Endothelial cell of umbilical vein (primary cell): ENCODE results near the gene OR10D3. TPM values are rescaled to one million over a fixed set of nuclear protein-coding genes. Genes with fewer than 3 reads are reported as not detected.

Experiments used
- BruUV-seq: library from RNA; stranded (reverse); fragments of 400-500 nt; replicated peaks from 2 replicates; lab custom pipeline; 2021; lab: Mats Ljungman, UMichigan
- CTCF ChIA-PET: fragments of 300-600, 350-600 bp; sonication (Branson Sonifier 250); formaldehyde crosslinking; loops from one replicate; lab custom pipeline; 2021; ENCODE audit warnings: antibody characterized with exemption, inconsistent platforms; lab: Charles Lee
- POLR2A ChIA-PET: fragments of 300-600, 350-600 bp; sonication (Branson Sonifier 250); formaldehyde crosslinking; loops from one replicate; lab custom pipeline; 2021; ENCODE audit warnings: antibody characterized with exemption, inconsistent platforms; lab: Charles Lee
- DNase-seq: peaks from one replicate; pipeline ENCODE4 v3.0.0-alpha.2; 2011; ENCODE audit warnings: low read depth, low spot score
- FAIRE-seq: peaks from 2 replicates; lab custom pipeline; 2011; peaks lifted over from hg19 to GRCh38; lab: Jason Lieb, UNC
- H2AFZ ChIP-seq: 2 replicates; pipeline ENCODE4 v1.6.0; 2012; ENCODE audit warnings: low read depth, low read length, control low read depth, inconsistent platforms
- H3K27ac ChIP-seq: 2 replicates; pipeline ENCODE4 v1.5.1; 2011; ENCODE audit warnings: low read depth, mild to moderate bottlenecking, control low read depth, low read length, moderate library complexity; ENCODE audit not compliant: insufficient read depth
- H3K27me3 ChIP-seq, 2 experiments: 2 replicates each; pipeline versions ENCODE4 v1.6.0 to v1.6.1; 2011; ENCODE audit warnings: low read length in 2 of 2, mixed read lengths in 1 of 2; ENCODE audit not compliant: control insufficient read depth in 2 of 2, insufficient read depth in 2 of 2
- H3K36me3 ChIP-seq, 2 experiments: 2 replicates in 1 of 2; 3 replicates in 1 of 2; pipeline ENCODE4 v1.5.1; 2011; ENCODE audit warnings: low read length in 2 of 2, mild to moderate bottlenecking in 1 of 2, moderate library complexity in 1 of 2; ENCODE audit not compliant: control insufficient read depth in 2 of 2, insufficient read depth in 2 of 2; ENCODE audit errors: extremely low read depth in 1 of 2
- H3K4me1 ChIP-seq: 3 replicates; pipeline ENCODE4 v1.5.1; 2011; ENCODE audit warnings: mild to moderate bottlenecking, low read length; ENCODE audit not compliant: control insufficient read depth, insufficient read depth; ENCODE audit errors: extremely low read depth
- H3K4me2 ChIP-seq: 2 replicates; pipeline ENCODE4 v1.6.1; 2011; ENCODE audit warnings: low read length, control low read depth, mixed read lengths; ENCODE audit not compliant: insufficient read depth
- H3K4me3 ChIP-seq, 3 experiments: fragments of 200-600 bp in 1 of 3; sonication (generic), shearing (Covaris generic) in 1 of 3; replicated peaks in 1 of 3; 2 replicates each; pipeline ENCODE4 v1.5.1; 2011 to 2016; ENCODE audit warnings: control low read depth in 3 of 3, low read length in 3 of 3, mild to moderate bottlenecking in 2 of 3, inconsistent platforms in 1 of 3, low read depth in 1 of 3, moderate library complexity in 1 of 3; ENCODE audit not compliant: insufficient read depth in 1 of 3
- H3K79me2 ChIP-seq: 2 replicates; pipeline ENCODE4 v1.6.0; 2012; ENCODE audit warnings: low read length, inconsistent platforms; ENCODE audit not compliant: control insufficient read depth, insufficient read depth
- H3K9ac ChIP-seq: replicated peaks from 2 replicates; pipeline ENCODE3; 2011; ENCODE audit warnings: low read length, control low read depth; ENCODE audit not compliant: insufficient read depth; ENCODE audit errors: extremely low read depth
- H3K9me1 ChIP-seq: replicated peaks from 3 replicates; pipeline ENCODE4 v1.6.0; 2011; ENCODE audit warnings: mild to moderate bottlenecking, low read length; ENCODE audit not compliant: control insufficient read depth, insufficient read depth; ENCODE audit errors: extremely low read depth
- H3K9me3 ChIP-seq: replicated peaks from 2 replicates; pipeline ENCODE4 v1.5.1; 2012; ENCODE audit warnings: low read length, inconsistent platforms; ENCODE audit not compliant: control insufficient read depth, insufficient read depth
- H4K20me1 ChIP-seq: replicated peaks from 2 replicates; pipeline ENCODE3; 2011; ENCODE audit warnings: mild to moderate bottlenecking, low read length; ENCODE audit not compliant: control insufficient read depth, insufficient read depth; ENCODE audit errors: extremely low read depth
- EZH2 ChIP-seq: IDR thresholded peaks from 2 replicates; pipeline ENCODE4 v1.6.1; 2012; ENCODE audit warnings: borderline replicate concordance, low read depth, mild to moderate bottlenecking, moderate library complexity, low read length, inconsistent platforms; ENCODE audit not compliant: severe bottlenecking
- FOS ChIP-seq: IDR thresholded peaks from 2 replicates; pipeline ENCODE4 v1.6.1; 2011; ENCODE audit warnings: mild to moderate bottlenecking, low read length, moderate library complexity, borderline replicate concordance; ENCODE audit not compliant: insufficient read depth
- GATA2 ChIP-seq: IDR thresholded peaks from 2 replicates; pipeline ENCODE4 v1.7.0; 2011; ENCODE audit warnings: low read depth, mild to moderate bottlenecking, moderate library complexity, mixed read lengths, low read length; ENCODE audit not compliant: insufficient read length, insufficient read depth
- JUN ChIP-seq: IDR thresholded peaks from 2 replicates; pipeline ENCODE4 v1.6.1; 2011; ENCODE audit warnings: borderline replicate concordance, low read depth; ENCODE audit not compliant: insufficient read length, insufficient read depth
- MAX ChIP-seq: IDR thresholded peaks from 2 replicates; pipeline ENCODE4 v1.6.1; 2011; ENCODE audit not compliant: insufficient read depth, insufficient read length
- MYC ChIP-seq: IDR thresholded peaks from one replicate; pipeline ENCODE4 v1.6.1; 2011; ENCODE audit warnings: mild to moderate bottlenecking, low read depth, low read length
- POLR2A ChIP-seq: IDR thresholded peaks from 2 replicates; pipeline ENCODE4 v1.6.1; 2012; ENCODE audit warnings: low read depth, mild to moderate bottlenecking, control low read depth, low read length
- POLR2AphosphoS5 ChIP-seq: IDR thresholded peaks from 2 replicates; pipeline ENCODE4 v1.6.1; 2012; ENCODE audit warnings: low read depth, mild to moderate bottlenecking, control low read depth, low read length, moderate library complexity; ENCODE audit not compliant: insufficient read depth
- dilution Hi-C: fragments of 300-500 bp; cut with MboI; formaldehyde crosslinking; loops from one replicate; pipeline ENCODE4 v1.15.0; 2019; ENCODE audit warnings: low sequenced_read_pairs; ENCODE audit not compliant: extremely low pct_ligation_motif_present
- intact Hi-C: fragments of 100-400 bp; cut with micrococcal nuclease; formaldehyde crosslinking; loops from one replicate; pipeline ENCODE4 v1.10.0; 2022
- polyA plus RNA-seq, 4 experiments: library from polyadenylated mRNA; depleted of rRNA in 3 of 4; stranded (reverse) in 3 of 4; unstranded in 1 of 4; fragments of >200 nt; gene quantifications; 2 replicates each; pipeline versions ENCODE4 v1.2.1 to v1.2.3, GENCODE V29; 2011 to 2012; ENCODE audit warnings: missing spikeins in 1 of 4
- total RNA-seq: library from RNA; stranded (reverse); gene quantifications from 2 replicates; pipeline ENCODE4 v1.2.3, GENCODE V29; 2021
- TF ChIP-seq, protein P1 (sequence below), 2 donors: IDR thresholded peaks; 1 replicate in 1 of 2; 2 replicates in 1 of 2; pipeline ENCODE4 v1.5.1; 2011; ENCODE audit warnings: low read length in 2 of 2, mild to moderate bottlenecking in 2 of 2, moderate library complexity in 2 of 2, control low read depth in 1 of 2, inconsistent platforms in 1 of 2, low read depth in 1 of 2; ENCODE audit not compliant: insufficient read depth in 1 of 2; ENCODE audit errors: extremely low read depth in 1 of 2

Gene OR10D3
- total and polyA plus RNA-seq, 2 donors (not counting 3 experiments of a cell fraction or from before 2014, with no cell fraction given): not detected

- H3K9me3 ChIP-seq: no peaks in the 10 kb centered on the region
- no peaks in the 10 kb centered on the region for H3K36me3 ChIP-seq
- dilution Hi-C loops (no loop called here), intact Hi-C loops (loop anchor here (1.0 to 5.0 kb wide), 5 partner anchors 42 to 554 kb away; partner anchors contain the start of gene ZNF202)
- H3K4me2 ChIP-seq: no peak overlapping the region
- no peak overlapping the region for H3K27ac ChIP-seq
- H3K9ac ChIP-seq: no peak overlapping the region
- DNase-seq (peak; percentile 79), FAIRE-seq (peak; percentile 86)
- TF ChIP-seq FOS (no peak), MYC (no peak), JUN (no peak), GATA2 (no peak), POLR2A (no peak), POLR2AphosphoS5 (no peak), MAX (peak; percentile 71), EZH2 (no peak)
- TF ChIP-seq, protein P1, sequence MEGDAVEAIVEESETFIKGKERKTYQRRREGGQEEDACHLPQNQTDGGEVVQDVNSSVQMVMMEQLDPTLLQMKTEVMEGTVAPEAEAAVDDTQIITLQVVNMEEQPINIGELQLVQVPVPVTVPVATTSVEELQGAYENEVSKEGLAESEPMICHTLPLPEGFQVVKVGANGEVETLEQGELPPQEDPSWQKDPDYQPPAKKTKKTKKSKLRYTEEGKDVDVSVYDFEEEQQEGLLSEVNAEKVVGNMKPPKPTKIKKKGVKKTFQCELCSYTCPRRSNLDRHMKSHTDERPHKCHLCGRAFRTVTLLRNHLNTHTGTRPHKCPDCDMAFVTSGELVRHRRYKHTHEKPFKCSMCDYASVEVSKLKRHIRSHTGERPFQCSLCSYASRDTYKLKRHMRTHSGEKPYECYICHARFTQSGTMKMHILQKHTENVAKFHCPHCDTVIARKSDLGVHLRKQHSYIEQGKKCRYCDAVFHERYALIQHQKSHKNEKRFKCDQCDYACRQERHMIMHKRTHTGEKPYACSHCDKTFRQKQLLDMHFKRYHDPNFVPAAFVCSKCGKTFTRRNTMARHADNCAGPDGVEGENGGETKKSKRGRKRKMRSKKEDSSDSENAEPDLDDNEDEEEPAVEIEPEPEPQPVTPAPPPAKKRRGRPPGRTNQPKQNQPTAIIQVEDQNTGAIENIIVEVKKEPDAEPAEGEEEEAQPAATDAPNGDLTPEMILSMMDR (IDR thresholded peaks at IDR 0.05; ENCODE audit: extremely low read depth in 1 of 2, insufficient read depth in 1 of 2, low read depth in 1 of 2, low read length in 2 of 2): peak; percentile 75 to 79
- H3K27me3 ChIP-seq: peaks cover 6 to 7% of the 10 kb centered on the region in 2 experiments
- H3K4me3 ChIP-seq: no peak overlapping the region
- H3K9me1 ChIP-seq: no peaks in the 10 kb centered on the region
- no peaks in the 10 kb centered on the region for H3K79me2 ChIP-seq
- ChIA-PET POLR2A (no interaction called here), CTCF (interaction anchor here (0.6 to 13.5 kb wide), 28 partner anchors 8 to 454 kb away, joined by 3 to 363 read pairs (median 4); partner anchors contain the start of genes VWA5A and ZNF202)
- H2AFZ ChIP-seq: no peak overlapping the region
- BruUV-seq: no TSS peak
- no peaks in the 10 kb centered on the region for H3K4me1 ChIP-seq
- H4K20me1 ChIP-seq: no peaks in the 10 kb centered on the region
Measured at GRCh38 chr11:124195189-124195734, 12.1 kb downstream of the OR10D3 start.
